GM12875 (cell line): ENCODE results near the gene MET.
A peak's percentile ranks its signal among the peaks of the same experiment; 100 is the strongest.

Experiments
- H3K4me3 ChIP-seq: one replicate; pipeline ENCODE4 v1.5.1; 2011; ENCODE audit warnings: low read depth, low read length, control low read depth
- TF ChIP-seq, protein P1 (sequence below): IDR thresholded peaks from 2 replicates; pipeline ENCODE4 v1.5.1; 2011; ENCODE audit warnings: low read depth, mild to moderate bottlenecking, control low read depth, inconsistent platforms, low read length, moderate library complexity, borderline replicate concordance; ENCODE audit not compliant: insufficient read depth

Gene MET

GRCh38 chr7:116784647-116785046, 112.7 kb downstream of the MET start:
- TF ChIP-seq, protein P1, sequence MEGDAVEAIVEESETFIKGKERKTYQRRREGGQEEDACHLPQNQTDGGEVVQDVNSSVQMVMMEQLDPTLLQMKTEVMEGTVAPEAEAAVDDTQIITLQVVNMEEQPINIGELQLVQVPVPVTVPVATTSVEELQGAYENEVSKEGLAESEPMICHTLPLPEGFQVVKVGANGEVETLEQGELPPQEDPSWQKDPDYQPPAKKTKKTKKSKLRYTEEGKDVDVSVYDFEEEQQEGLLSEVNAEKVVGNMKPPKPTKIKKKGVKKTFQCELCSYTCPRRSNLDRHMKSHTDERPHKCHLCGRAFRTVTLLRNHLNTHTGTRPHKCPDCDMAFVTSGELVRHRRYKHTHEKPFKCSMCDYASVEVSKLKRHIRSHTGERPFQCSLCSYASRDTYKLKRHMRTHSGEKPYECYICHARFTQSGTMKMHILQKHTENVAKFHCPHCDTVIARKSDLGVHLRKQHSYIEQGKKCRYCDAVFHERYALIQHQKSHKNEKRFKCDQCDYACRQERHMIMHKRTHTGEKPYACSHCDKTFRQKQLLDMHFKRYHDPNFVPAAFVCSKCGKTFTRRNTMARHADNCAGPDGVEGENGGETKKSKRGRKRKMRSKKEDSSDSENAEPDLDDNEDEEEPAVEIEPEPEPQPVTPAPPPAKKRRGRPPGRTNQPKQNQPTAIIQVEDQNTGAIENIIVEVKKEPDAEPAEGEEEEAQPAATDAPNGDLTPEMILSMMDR = no peak
- no peak overlapping the region for H3K4me3 ChIP-seq

DNA sequence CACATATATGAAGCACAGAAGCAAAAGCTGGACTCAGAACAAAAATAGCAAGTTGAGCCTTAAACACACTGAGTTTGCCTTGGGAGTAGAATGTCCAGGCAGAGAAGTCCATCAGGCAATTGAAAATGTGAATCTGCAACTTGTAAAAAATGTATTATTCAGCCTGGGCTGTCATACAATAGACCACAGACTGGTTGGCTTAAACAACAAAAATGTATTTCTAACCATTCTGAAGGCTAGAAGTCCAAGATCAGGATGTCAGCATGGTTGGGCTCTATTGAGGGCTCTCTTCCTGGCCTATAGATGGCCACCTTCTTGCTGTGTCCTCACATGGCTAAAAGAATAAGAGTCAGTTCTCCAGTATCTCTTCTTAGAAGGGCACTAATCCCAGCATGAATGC, 113.8 kb downstream of the MET start:
- TF ChIP-seq, protein P1 = no peak
- H3K4me3 ChIP-seq = no peak overlapping the region

DNA sequence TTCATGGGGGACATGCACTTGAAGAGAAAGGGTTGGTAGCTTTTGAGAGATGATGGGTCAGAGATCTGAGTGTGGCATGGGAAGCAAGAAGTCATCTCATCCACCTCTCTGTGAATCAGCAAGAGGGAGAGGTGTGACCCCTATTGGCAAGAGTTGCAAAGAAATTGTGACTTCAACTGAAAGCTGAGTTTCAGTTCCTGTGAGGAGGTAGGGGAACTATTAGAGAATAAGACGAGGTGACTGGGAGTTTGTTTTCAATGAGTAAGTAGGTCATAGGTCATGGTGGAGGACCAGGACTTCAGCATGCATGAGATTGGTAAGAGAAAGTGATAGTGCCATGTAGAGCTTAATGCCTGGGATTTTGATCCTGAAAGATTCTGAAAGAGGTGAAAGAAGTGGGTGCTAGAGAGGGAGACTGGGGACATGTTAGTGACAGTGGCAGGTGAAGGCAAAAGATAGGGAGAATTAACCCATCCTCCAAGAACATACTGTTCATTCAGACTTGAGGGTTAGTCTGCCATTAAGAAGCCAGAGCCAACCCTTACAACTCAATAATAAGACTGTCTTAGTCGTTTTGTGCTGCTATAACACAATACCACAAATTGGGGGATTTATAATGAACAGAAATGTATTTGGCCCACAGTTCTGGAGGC, 114.9 kb downstream of the MET start:
- H3K4me3 ChIP-seq = no peak overlapping the region
- TF ChIP-seq, protein P1 = peak; percentile 61; the same call in 1 of the 2 replicates

DNA sequence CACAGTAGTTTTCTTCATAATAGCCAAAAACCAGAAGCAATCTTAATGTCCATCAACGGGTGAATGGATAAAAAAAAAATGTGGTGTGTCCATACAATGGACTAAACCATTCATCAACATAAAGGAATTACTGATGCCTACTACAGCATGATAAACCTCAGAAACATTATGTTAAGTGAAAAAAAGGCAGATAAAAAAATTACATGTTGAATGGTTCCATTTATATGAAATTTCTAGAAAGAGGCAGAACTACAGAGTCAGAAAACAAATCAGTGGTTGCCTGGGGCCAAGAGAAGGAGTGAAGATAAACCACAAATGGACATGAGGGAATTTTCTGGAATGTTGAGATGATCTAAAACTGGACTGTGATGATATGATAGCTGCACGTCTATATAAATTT, 115.9 kb downstream of the MET start:
- H3K4me3 ChIP-seq = no peak overlapping the region
- TF ChIP-seq, protein P1 = no peak

DNA sequence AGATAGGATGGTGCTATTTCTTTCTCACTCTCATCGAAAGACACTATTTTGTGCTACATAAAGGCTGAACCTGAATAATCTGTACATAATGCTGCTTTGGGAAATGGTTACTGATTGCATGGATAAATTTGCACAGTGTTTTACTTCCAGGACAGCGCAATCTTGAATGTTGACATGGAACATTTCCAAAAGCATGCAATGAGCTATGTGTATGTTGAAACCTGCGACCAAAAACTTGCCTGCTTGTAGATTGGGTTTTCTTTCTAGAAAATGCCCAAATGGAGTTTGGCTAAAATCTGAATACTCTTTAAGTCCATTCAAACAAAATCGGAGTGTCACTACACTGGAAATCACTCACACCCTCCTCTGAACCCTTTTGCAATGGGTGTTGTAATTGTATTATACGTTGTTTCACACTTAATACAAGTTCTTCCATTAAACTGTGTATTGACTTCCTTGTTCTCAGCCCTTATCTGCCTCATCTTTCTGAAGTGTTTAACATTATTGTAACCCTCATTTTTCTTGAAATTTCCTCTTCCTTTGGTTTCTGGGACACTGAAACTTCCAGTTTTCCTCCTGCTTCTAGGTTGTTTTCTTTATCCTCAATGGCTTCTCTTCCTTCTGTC, 116.7 kb downstream of the MET start:
- TF ChIP-seq, protein P1 = no peak
- no peak overlapping the region for H3K4me3 ChIP-seq

DNA sequence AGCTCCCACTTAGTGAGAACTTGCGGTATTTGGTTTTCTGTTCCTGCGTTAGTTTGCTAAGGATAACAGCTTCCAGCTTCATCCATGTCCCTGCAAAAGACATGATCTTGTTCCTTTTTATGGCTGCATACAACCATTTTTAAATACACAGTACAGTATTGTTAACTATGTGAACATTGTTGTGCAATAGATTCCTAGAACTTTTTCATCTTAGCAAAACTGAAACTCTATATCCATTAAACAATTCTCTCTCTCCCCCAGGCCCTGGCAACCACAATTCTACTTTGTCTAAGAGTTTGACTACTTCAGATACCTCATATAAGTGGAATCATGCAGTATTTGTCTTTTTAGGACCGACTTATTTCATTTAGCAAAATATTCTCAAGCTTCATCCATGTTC, 118.0 kb downstream of the MET start:
- TF ChIP-seq, protein P1 = no peak
- no peak overlapping the region for H3K4me3 ChIP-seq

DNA sequence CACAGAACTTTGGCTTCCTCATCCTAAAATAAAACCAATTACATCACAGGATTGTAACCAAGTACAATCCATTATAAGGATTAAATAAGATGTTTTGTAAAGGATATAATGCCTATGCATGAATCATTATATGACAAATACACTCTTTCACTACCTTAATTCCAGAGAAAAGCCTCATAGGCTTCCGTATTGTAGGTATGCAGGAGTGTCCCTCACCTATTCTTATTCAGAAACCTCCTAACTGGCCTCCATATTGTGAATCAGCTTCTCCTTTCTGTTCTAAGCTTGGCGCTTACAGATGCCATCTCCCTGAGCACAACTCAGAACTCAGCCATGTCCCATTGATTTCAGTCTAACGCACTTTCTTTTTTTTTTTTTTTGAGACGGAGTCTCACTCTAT, 120.8 kb downstream of the MET start:
- H3K4me3 ChIP-seq = no peak overlapping the region
- TF ChIP-seq, protein P1 = no peak
